Stomach (tissue), 9 donors: ENCODE results near the gene PER1. TPM values are rescaled to one million over a fixed set of nuclear protein-coding genes. Genes with fewer than 3 reads are reported as not detected.
A peak's percentile ranks its signal among the peaks of the same experiment; 100 is the strongest.

Source experiments
- DNase-seq, 2 donors: peaks; one replicate each; pipeline versions ENCODE4 v3.0.0 to v3.0.0-alpha.2; 2013 to 2019
- H3K27ac ChIP-seq, 5 donors: fragments of 200-600 bp in 4 of 5; sonication (generic) in 4 of 5; one replicate each; pipeline ENCODE4 v1.5.1; 2013 to 2019; ENCODE audit warnings: mild to moderate bottlenecking in 1 of 5, moderate library complexity in 1 of 5
- H3K27me3 ChIP-seq, 3 donors: fragments of 200-600 bp; sonication (generic); one replicate each; pipeline ENCODE4 v1.5.1; 2017 to 2019; ENCODE audit warnings: mixed run types in 1 of 3
- H3K36me3 ChIP-seq, 4 donors: fragments of 200-600 bp; sonication (generic); 1 replicate in 3 of 4; 2 replicates in 1 of 4; pipeline ENCODE4 v1.5.1; 2016 to 2019
- H3K4me1 ChIP-seq, 4 donors: fragments of 200-600 bp; sonication (generic); one replicate each; pipeline ENCODE4 v1.5.1; 2016 to 2019
- H3K4me3 ChIP-seq, 4 donors: fragments of 200-600 bp; sonication (generic) in 3 of 4; one replicate each; pipeline ENCODE4 v1.5.1; 2016 to 2019; ENCODE audit warnings: mild to moderate bottlenecking in 1 of 4
- H3K9me3 ChIP-seq, 4 donors: fragments of 200-600 bp; sonication (generic); one replicate each; pipeline ENCODE4 v1.5.1; 2016 to 2019
- EP300 ChIP-seq: sonication (generic); formaldehyde crosslinking; IDR thresholded peaks from one replicate; pipeline ENCODE4 v1.6.1; 2017; ENCODE audit warnings: antibody characterized with exemption
- POLR2A ChIP-seq, 4 donors: fragments of 450-650 bp; IDR thresholded peaks; one replicate each; pipeline ENCODE4 v1.6.1; 2016; ENCODE audit warnings: antibody characterized with exemption in 4 of 4, control low read depth in 2 of 4, mild to moderate bottlenecking in 1 of 4, moderate library complexity in 1 of 4
- POLR2AphosphoS5 ChIP-seq, 3 donors: sonication (generic); formaldehyde crosslinking; IDR thresholded peaks; one replicate each; pipeline ENCODE4 v1.6.1; 2016; ENCODE audit warnings: antibody characterized with exemption in 3 of 3
- WGBS, 5 donors: extraction: QIAGEN DNeasy Blood & Tissue Kit in 3 of 5; methylation state at CpG; one replicate each; pipeline versions ENCODE4 v1.1.5 to v1.1.7; 2013 to 2018; 5-methylcytosine and 5-hydroxymethylcytosine counted together
- intact Hi-C: fragments of 100-400 bp; cut with DNase I; formaldehyde crosslinking; loops from one replicate; pipeline ENCODE4 v1.15.1; 2023; ENCODE audit warnings: low total_unique reads
- polyA plus RNA-seq, 3 donors: library from polyadenylated mRNA; stranded (reverse); fragments of 200-250 nt; gene quantifications; one replicate each; pipeline ENCODE4 v1.2.3, GENCODE V29; 2013
- total RNA-seq, 5 donors: library from RNA; depleted of rRNA; stranded (reverse); fragments of >200 nt; gene quantifications; one replicate each; pipeline versions ENCODE4 v1.1.0 to v1.2.3, GENCODE V29; 2014 to 2016
- TF ChIP-seq, protein P1 (sequence below), 7 experiments: fragments of 450-650 bp in 4 of 7; fragments of 200-600 bp in 3 of 7; sonication (generic) in 3 of 7; IDR thresholded peaks; one replicate each; pipeline ENCODE4 v1.5.1; 2016 to 2019; ENCODE audit warnings: antibody characterized with exemption in 7 of 7, control low read depth in 2 of 7, mild to moderate bottlenecking in 1 of 7
- donor health status: healthy with polysubstance abuse.
- donor health status: Bipolar disorder and iron deficiency.
- donor health status: healthy.

PER1 gene
- total and polyA plus RNA-seq, 8 donors = 16.2 to 163 (median 69.7) TPM

DNA sequence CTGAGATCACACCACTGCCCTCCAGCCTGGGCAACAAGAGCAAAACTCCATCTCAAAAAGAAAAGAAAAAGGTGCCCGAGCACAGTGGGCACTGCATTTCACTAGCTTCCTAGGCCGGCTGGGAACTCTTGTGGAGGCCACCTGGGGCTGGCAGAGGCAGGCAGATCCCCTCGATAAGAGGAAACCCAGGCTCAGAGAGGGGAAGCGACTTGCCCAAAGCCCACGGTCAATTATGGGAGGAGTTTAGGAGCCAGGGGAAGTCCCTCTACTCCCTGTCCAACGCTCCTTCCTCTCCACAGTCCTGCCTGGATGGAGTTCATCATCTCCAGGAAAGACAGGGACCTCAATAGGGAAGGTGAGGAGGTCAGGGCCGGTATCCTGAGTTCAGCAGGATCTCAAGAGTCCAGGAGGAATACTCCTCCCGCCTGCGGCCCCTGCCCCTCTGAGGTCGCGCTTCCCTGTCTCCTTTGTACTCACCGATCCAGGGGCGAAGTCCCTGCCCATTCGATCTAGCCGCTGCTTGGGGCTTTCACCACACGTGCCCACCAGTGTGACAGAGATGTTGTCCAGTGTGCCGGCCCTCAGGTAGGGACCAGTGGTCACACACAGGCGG is 34.7 kb downstream of the PER1 start:
- peak in 1 of 2 donors; percentile 27 for DNase-seq
- Histone ChIP-seq H3K4me1 (peaks cover 41 to 55% (median 52%) of the 10 kb centered on the region in 4 donors), H3K4me3 (peak overlapping the region; percentile 43 to 55 (median 53)), H3K27ac (peak overlapping the region in 2 of 5 donors; percentile 74 to 85), H3K9me3 (no peaks in the 10 kb centered on the region), H3K27me3 (peaks cover 0 to 86% (median 71%) of the 10 kb centered on the region in 3 donors), H3K36me3 (no peaks in the 10 kb centered on the region)
- WGBS, 5 donors = 5 to 9% (median 7%) methylated on average over 18 of the region's 18 CpGs
- intact Hi-C loops = no loop called here
- TF ChIP-seq, protein P1, sequence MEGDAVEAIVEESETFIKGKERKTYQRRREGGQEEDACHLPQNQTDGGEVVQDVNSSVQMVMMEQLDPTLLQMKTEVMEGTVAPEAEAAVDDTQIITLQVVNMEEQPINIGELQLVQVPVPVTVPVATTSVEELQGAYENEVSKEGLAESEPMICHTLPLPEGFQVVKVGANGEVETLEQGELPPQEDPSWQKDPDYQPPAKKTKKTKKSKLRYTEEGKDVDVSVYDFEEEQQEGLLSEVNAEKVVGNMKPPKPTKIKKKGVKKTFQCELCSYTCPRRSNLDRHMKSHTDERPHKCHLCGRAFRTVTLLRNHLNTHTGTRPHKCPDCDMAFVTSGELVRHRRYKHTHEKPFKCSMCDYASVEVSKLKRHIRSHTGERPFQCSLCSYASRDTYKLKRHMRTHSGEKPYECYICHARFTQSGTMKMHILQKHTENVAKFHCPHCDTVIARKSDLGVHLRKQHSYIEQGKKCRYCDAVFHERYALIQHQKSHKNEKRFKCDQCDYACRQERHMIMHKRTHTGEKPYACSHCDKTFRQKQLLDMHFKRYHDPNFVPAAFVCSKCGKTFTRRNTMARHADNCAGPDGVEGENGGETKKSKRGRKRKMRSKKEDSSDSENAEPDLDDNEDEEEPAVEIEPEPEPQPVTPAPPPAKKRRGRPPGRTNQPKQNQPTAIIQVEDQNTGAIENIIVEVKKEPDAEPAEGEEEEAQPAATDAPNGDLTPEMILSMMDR (IDR thresholded peaks at IDR 0.05) = no peak
- TF ChIP-seq POLR2A (IDR thresholded peaks at IDR 0.05) (no peak), POLR2AphosphoS5 (IDR thresholded peaks at IDR 0.05) (no peak), EP300 (no peak)

DNA sequence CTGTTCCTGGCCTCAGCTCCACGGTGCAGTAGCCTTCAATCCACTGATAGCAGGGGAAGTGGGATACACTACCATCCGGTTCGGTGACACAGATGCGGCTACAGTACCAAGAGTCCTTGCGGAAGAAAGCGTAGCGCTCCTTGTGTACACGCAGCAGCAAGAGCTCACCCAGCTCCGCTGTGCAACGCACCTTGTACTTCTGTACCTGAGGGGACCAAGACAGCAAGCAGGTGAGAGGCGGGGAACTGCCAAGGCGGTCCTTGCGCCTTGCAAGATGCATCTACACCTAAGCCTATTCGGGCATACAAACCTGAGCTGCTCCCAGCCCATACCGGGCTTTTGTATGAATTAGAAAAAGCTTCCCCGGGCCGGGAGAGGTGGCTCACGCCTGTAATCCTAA is 35.4 kb downstream of the PER1 start:
- Histone ChIP-seq H3K27ac (no peak overlapping the region), H3K4me3 (no peak overlapping the region), H3K4me1 (peaks cover 34 to 48% (median 45%) of the 10 kb centered on the region in 4 donors), H3K9me3 (no peaks in the 10 kb centered on the region), H3K36me3 (no peaks in the 10 kb centered on the region), H3K27me3 (peaks cover 0 to 86% (median 71%) of the 10 kb centered on the region in 3 donors)
- no peak for DNase-seq
- intact Hi-C loops = no loop called here
- TF ChIP-seq POLR2A (IDR thresholded peaks at IDR 0.05) = no peak
- no peak for TF ChIP-seq EP300
- TF ChIP-seq, protein P1 (IDR thresholded peaks at IDR 0.05) = no peak
- TF ChIP-seq POLR2AphosphoS5 (IDR thresholded peaks at IDR 0.05) = no peak
- WGBS, 5 donors = 23 to 54% (median 32%) methylated on average over 18 of the region's 18 CpGs

DNA sequence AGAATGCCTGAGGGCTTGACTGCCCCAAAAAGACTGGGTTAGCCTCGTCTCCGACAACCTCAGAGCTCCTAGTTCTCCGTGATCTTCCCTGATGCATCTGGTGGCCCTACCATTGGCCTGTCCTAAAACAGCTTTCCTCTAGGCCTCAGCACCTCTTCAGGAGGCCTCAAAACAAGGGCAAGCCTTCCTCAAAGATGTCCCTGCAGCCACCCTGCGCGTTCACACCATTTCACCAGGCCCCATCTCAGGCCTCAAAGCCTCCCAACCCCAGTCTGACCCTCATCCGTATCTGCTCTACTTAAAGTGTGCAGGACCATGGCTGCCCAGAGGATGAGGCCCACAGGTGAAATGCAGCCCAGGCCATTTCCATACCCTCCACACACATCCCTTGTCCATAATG is 41.3 kb downstream of the PER1 start:
- 87 to 96% (median 93%) methylated on average over 6 of the region's 6 CpGs for WGBS, 5 donors
- no peaks in the 10 kb centered on the region for H3K36me3 ChIP-seq
- DNase-seq = no peak
- no peak overlapping the region for H3K4me3 ChIP-seq
- peaks cover 0 to 80% (median 53%) of the 10 kb centered on the region in 3 donors for H3K27me3 ChIP-seq
- no peak overlapping the region for H3K27ac ChIP-seq
- H3K9me3 ChIP-seq = no peaks in the 10 kb centered on the region
- intact Hi-C loops = no loop called here
- no peak for TF ChIP-seq EP300
- no peak for TF ChIP-seq POLR2AphosphoS5 (IDR thresholded peaks at IDR 0.05)
- H3K4me1 ChIP-seq = peaks cover 10 to 16% (median 13%) of the 10 kb centered on the region in 4 donors

DNA sequence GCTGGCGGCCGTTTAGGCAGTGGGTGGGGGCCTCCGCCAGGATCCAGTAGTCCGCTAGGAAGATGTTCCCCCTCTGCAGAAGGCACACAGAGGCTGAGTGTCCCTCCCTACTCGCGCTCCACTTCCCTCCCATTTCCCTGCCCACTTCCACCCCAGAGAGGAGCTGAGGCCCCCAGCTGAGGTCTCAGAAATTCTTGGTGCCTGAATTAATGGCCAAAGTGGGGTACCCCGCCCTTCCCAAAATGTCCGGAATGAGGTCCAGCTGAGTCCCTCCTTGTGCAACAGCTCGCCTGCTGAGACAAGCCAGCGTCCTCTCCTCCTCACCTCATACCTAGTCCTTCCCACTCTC is 41.8 kb downstream of the PER1 start:
- peak overlapping the region in 3 of 4 donors; percentile 38 to 53 (median 46) for H3K4me3 ChIP-seq
- no peak for DNase-seq
- peaks cover 10 to 16% (median 13%) of the 10 kb centered on the region in 4 donors for H3K4me1 ChIP-seq
- 11 to 29% (median 17%) methylated on average over 4 to 10 of the region's 10 CpGs for WGBS, 5 donors
- no peaks in the 10 kb centered on the region for H3K9me3 ChIP-seq
- intact Hi-C loops = no loop called here
- H3K27me3 ChIP-seq = peaks cover 0 to 75% (median 48%) of the 10 kb centered on the region in 3 donors
- H3K36me3 ChIP-seq = no peaks in the 10 kb centered on the region
- no peak for TF ChIP-seq POLR2A (IDR thresholded peaks at IDR 0.05)
- TF ChIP-seq, protein P1 (IDR thresholded peaks at IDR 0.05) = no peak
- TF ChIP-seq EP300 = no peak
- TF ChIP-seq POLR2AphosphoS5 (IDR thresholded peaks at IDR 0.05) = no peak
- no peak overlapping the region for H3K27ac ChIP-seq
